Left lobe of liver (tissue), 2 donors: ENCODE measurements around the gene GRID2. TPM values are rescaled to one million over a fixed set of nuclear protein-coding genes. Genes with fewer than 3 reads are reported as not detected.
A peak's percentile ranks its signal among the peaks of the same experiment; 100 is the strongest.
"Not testable (repeated sequence)": the region's sequence is repeated elsewhere in the genome, so short reads cannot be mapped to it uniquely, and the experiment has no call there.

Experiments
- ATAC-seq: fragments of 200-7000 bp; cut with Tn5 transposase; one replicate; pipeline ENCODE4 v1.9.1; 2020; ENCODE audit warnings: mild to moderate bottlenecking, moderate library complexity
- DNase-seq: peaks from one replicate; pipeline ENCODE4 v3.0.0-alpha.2; 2020; ENCODE audit warnings: low spot score
- total RNA-seq: library from RNA; stranded (reverse); gene quantifications from one replicate; pipeline ENCODE4 v1.2.1, GENCODE V29; 2021
- donor health status: DM: no; HTN: no; CAD: no; lungs with moderate emphysema.
- donor health status: DM: no; HTN: yes; CAD: no.

The GRID2 gene
- total RNA-seq, 1 donor from 2014 or later = not detected

GRCh38 chr4:92305148-92305877 lies 1.5 kb downstream of the GRID2 start:
- DNase-seq = no peak
- peak; percentile 23 for ATAC-seq

GRCh38 chr4:92305878-92306520 lies 2.2 kb downstream of the GRID2 start:
- DNase-seq (no peak), ATAC-seq (no peak)

- ATAC-seq (no peak), DNase-seq (no peak)
Measured at GRCh38 chr4:92307181-92307580, 3.4 kb downstream of the GRID2 start.

GRCh38 chr4:92307866-92308265 lies 4.1 kb downstream of the GRID2 start:
- no peak for ATAC-seq
- DNase-seq = no peak

- ATAC-seq = no peak
- no peak for DNase-seq
Measured at GRCh38 chr4:92317047-92317446, 13.3 kb downstream of the GRID2 start.

- ATAC-seq (no peak), DNase-seq (no peak)
Measured at GRCh38 chr4:92328095-92328494, 24.3 kb downstream of the GRID2 start.

GRCh38 chr4:92333016-92333415 lies 29.2 kb downstream of the GRID2 start:
- no peak for DNase-seq
- ATAC-seq = no peak

- no peak for DNase-seq
- ATAC-seq = peak; percentile 73
Measured at GRCh38 chr4:92334716-92335350, 31.1 kb downstream of the GRID2 start.

- no peak for DNase-seq
- no peak for ATAC-seq
Measured at GRCh38 chr4:92339676-92340075, 35.9 kb downstream of the GRID2 start.

- ATAC-seq = no peak
- no peak for DNase-seq
Measured at GRCh38 chr4:92344216-92344615, 40.5 kb downstream of the GRID2 start.

GRCh38 chr4:92346289-92346688 lies 42.5 kb downstream of the GRID2 start:
- no peak for DNase-seq

GRCh38 chr4:92357966-92358365 lies 54.2 kb downstream of the GRID2 start:
- no peak for ATAC-seq

More at GRCh38 chr4:92346289-92346688, 42.5 kb downstream of the GRID2 start:
- ATAC-seq = no peak

GRCh38 chr4:92359491-92359890 lies 55.7 kb downstream of the GRID2 start:
- no peak for ATAC-seq
- no peak for DNase-seq

More at GRCh38 chr4:92357966-92358365, 54.2 kb downstream of the GRID2 start:
- DNase-seq = no peak

GRCh38 chr4:92362028-92362427 lies 58.3 kb downstream of the GRID2 start:
- no peak for DNase-seq
- ATAC-seq = no peak

- no peak for DNase-seq
- no peak for ATAC-seq
Measured at GRCh38 chr4:92368653-92369052, 64.9 kb downstream of the GRID2 start.

- DNase-seq = no peak
- no peak for ATAC-seq
Measured at GRCh38 chr4:92381616-92382015, 77.8 kb downstream of the GRID2 start.

- DNase-seq (no peak), ATAC-seq (no peak)
Measured at GRCh38 chr4:92382128-92382527, 78.4 kb downstream of the GRID2 start.

GRCh38 chr4:92387459-92388069 lies 83.8 kb downstream of the GRID2 start:
- ATAC-seq (peak; percentile 76), DNase-seq (no peak)

GRCh38 chr4:92399032-92399431 lies 95.3 kb downstream of the GRID2 start:
- ATAC-seq (no peak), DNase-seq (no peak)

- not testable (repeated sequence) for ATAC-seq, DNase-seq
Measured at GRCh38 chr4:92403525-92403924, 99.8 kb downstream of the GRID2 start.

- DNase-seq (no peak), ATAC-seq (no peak)
Measured at GRCh38 chr4:92406488-92406887, 102.7 kb downstream of the GRID2 start.

- ATAC-seq (no peak), DNase-seq (no peak)
Measured at GRCh38 chr4:92421920-92422319, 118.2 kb downstream of the GRID2 start.
